Measurements from ENCODE around the gene PERCC1. TPM values are rescaled to one million over a fixed set of nuclear protein-coding genes. Genes with fewer than 3 reads are reported as not detected.

PERCC1 gene
- total RNA-seq = not detected in 2 replicates

GRCh38 chr16:1430759-1431496 lies at the start of gene PERCC1:
Gene PERCC1 (plus strand): TSS chr16:1431078. CDS start chr16:1432594, 1,516 bp downstream.

GRCh38 chr16:1414532-1415260 lies 16.2 kb upstream of the PERCC1 start, which contains the start of gene UNKL:
Gene UNKL (minus strand): TSS chr16:1414704. CDS start chr16:1414691, 13 bp downstream.

GRCh38 chr16:1443980-1444729 lies 13.3 kb downstream of the PERCC1 start, which contains the start of gene CCDC154:
Gene CCDC154 (minus strand): TSS chr16:1444556. CDS start chr16:1444322, 234 bp downstream.

GRCh38 chr16:1474796-1475551 lies 44.1 kb downstream of the PERCC1 start, which contains the start of gene CLCN7:
Gene CLCN7 (minus strand): TSS chr16:1475028. CDS start chr16:1474974, 54 bp downstream.

Other genes starting within 250 kb of the PERCC1 start
- not detected in 2 replicates for gene TPSG1, start 205.8 kb upstream of the PERCC1 start, total RNA-seq
- gene TPSB2, start 200.9 kb upstream of the PERCC1 start, total RNA-seq = not detected in 2 replicates
- not detected in 2 replicates for gene TPSAB1, start 190.4 kb upstream of the PERCC1 start, total RNA-seq
- not detected in 2 replicates for gene TPSD1, start 175.0 kb upstream of the PERCC1 start, total RNA-seq
- 69.6 and 90.8 TPM in 2 replicates for gene UBE2I, start 121.4 kb upstream of the PERCC1 start, total RNA-seq
- gene BAIAP3, start 97.4 kb upstream of the PERCC1 start, total RNA-seq = 0.53 and 1.4 TPM in 2 replicates
- gene TSR3, start 79.2 kb upstream of the PERCC1 start, total RNA-seq = 111 and 113 TPM in 2 replicates
- 34.7 and 62.6 TPM in 2 replicates for gene GNPTG, start 79.1 kb upstream of the PERCC1 start, total RNA-seq
- 5.8 and 10.4 TPM in 2 replicates for gene UNKL, start 16.4 kb upstream of the PERCC1 start, total RNA-seq
- 15.0 and 26.4 TPM in 2 replicates for gene UQCC4, start 10.3 kb upstream of the PERCC1 start, total RNA-seq
- gene CCDC154, start 13.5 kb downstream of the PERCC1 start, total RNA-seq = not detected in 2 replicates
- 41.6 and 50.5 TPM in 2 replicates for gene CLCN7, start 44.0 kb downstream of the PERCC1 start, total RNA-seq
- gene PTX4, start 57.9 kb downstream of the PERCC1 start, total RNA-seq = 0.58 TPM in 1 of 2 replicates, not detected in the other
- gene TELO2, start 62.3 kb downstream of the PERCC1 start, total RNA-seq = 11.5 and 12.7 TPM in 2 replicates
- 28.5 and 39.8 TPM in 2 replicates for gene TMEM204, start 102.6 kb downstream of the PERCC1 start, total RNA-seq
- 17.5 and 22.2 TPM in 2 replicates for gene IFT140, start 181.0 kb downstream of the PERCC1 start, total RNA-seq
- 2.6 and 3.5 TPM in 2 replicates for gene CRAMP1, start 181.3 kb downstream of the PERCC1 start, total RNA-seq
- gene JPT2, start 247.2 kb downstream of the PERCC1 start, total RNA-seq = 53.6 and 84.4 TPM in 2 replicates